HG03196 (cell line): ENCODE data around the gene ARFIP2.
"Not testable (repeated sequence)": the region's sequence is repeated elsewhere in the genome, so short reads cannot be mapped to it uniquely, and the experiment has no call there.

ENCODE experiments used
- ATAC-seq: cut with Tn5 transposase; IDR thresholded peaks from one replicate; pipeline ENCODE4 v1.9.1; 2021; ENCODE audit not compliant: unreplicated experiment

ARFIP2 gene, protein sequence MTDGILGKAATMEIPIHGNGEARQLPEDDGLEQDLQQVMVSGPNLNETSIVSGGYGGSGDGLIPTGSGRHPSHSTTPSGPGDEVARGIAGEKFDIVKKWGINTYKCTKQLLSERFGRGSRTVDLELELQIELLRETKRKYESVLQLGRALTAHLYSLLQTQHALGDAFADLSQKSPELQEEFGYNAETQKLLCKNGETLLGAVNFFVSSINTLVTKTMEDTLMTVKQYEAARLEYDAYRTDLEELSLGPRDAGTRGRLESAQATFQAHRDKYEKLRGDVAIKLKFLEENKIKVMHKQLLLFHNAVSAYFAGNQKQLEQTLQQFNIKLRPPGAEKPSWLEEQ

DNA sequence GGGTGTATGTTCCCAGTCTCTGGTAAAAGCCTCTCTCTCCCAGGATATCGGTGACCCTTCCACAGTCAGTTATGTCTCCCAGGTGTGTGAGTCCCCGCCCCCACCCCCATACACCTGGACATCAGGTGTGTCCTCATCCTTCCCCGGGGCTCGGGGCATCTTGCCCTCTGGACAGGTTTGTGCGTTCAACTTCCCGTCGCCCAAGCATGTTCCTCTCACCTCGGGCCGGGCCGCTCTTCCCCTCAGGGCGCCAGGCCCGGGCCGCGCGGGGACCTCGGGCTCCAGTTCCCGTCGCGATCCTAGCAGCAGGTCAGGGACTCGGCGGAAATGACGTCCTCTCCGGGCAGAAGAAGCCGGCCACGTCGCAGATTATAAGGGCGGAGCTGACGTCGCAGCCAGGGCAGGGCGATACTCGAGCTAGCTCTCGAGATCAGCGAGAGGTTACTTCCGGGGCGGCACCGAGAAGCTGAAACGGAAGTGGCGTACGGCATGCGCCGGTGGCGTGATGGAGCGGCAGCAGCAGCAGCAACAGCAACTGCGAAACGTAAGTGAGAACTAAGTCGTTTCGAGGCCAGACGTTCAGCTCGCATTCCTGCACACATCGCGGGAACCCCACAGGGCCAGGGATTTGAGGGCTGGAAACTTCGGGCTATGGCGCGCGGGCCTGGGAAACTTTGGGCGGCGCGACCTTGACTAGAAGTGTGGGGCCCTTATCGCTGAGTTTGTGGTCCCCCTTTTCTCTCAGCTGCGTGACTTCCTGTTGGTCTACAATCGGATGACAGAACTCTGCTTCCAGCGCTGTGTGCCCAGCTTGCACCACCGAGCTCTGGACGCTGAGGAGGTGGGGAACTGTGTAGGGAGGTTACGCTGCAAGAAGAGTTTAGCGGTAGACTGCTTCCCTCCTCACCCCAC is at the start of gene ARFIP2, which contains the start of gene TIMM10B:
Gene ARFIP2, minus strand, starts transcription at position 320 of the 912 bp plus-strand sequence. CDS start 910 bp downstream, outside the sequence.
Gene TIMM10B, plus strand, starts transcription at position 490 of the 912 bp plus-strand sequence. Its CDS starts 16 bp downstream, at position 506.
- peak; percentile 99 for ATAC-seq

DNA sequence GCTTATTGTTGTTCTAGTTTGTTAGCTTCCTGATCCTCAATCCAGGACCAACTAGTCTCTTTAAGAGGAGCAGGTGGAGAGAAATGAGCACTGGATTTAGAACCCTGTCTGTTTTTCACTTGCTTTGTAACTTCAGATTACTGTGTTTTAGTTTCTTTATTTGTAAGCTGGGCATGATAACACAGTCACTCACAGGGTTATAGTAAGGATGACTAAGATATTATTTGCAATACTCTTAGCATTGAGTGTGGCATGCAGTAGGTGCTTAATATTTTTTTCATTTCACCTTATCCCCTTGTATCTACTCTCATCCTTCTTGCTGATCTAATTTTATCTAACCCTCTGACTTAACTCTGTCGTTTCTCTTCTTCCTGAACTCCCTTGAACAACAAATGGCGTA is 49.7 kb upstream of the ARFIP2 start:
- no peak for ATAC-seq

DNA sequence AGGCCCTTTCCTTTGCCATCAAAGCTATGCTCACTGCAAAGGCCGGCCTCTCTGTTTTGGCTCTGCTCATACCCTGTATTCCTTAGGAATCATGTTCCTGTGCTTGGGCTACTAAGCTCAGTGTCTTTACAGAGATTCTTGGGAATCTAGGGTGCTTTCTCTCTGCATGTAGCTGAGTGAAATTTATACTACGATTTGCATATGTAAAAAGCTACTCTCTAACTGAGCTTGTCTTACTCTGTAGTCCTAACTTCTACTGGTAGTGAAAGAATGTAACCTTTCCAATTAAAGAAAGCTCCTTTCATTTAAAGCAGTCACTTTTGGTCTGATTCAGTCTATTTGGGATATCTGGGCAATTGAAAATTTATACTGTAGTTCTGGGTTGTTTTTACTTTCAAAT is 48.1 kb upstream of the ARFIP2 start:
- ATAC-seq, result no peak

DNA sequence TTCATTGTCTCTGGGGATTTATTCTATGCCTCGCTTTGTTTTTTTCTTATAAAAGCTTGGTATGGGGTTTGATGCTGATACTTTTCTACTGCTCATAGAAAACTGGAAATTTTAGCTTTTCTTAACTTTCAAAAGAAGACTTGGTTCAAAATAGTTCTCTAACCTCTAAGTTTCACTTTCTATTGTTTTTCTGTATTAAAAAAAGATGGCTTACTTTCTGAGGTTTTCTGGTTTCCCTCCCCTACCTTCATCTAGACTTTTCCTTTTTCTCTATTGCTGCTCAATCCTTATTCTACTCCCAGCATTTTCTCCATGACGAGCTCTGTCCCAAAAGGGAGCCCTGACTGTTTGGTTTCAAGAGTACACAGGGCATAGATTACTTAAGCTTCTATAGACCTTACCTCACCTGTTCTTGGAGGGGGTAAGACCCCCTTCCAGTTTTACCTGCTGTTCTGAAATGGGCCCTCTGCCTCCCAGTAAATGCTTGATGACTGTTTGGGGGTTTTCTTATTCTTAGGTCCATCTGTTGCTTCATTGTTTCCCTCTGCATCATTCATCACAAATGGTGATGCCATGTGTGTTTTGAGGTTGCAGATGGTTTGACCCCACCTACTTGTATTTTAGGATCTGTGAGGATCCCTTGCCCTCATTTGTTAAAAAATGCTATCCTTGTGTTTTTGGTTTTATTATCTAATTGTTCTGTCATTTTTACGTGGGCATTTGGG is 45.4 kb upstream of the ARFIP2 start:
- no peak for ATAC-seq

DNA sequence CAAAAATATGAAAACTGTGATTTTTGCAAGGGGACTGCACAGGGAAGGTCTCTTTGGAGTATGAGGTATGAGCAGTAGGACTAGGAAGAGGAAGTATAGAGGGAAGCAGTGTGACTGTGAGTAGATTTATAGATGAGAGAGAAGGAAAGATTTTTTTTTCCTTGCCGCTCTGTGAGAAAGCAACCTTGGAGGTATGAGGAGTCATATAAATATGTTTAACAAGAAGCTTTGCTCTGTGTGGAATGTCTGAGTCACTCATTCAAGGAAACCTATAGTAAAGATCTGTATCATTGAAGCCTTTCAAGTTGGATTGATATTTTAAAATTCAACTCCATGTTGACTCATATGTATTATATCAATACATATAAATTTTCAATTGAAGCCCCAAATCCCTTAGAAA is 42.1 kb upstream of the ARFIP2 start:
- no peak for ATAC-seq

DNA sequence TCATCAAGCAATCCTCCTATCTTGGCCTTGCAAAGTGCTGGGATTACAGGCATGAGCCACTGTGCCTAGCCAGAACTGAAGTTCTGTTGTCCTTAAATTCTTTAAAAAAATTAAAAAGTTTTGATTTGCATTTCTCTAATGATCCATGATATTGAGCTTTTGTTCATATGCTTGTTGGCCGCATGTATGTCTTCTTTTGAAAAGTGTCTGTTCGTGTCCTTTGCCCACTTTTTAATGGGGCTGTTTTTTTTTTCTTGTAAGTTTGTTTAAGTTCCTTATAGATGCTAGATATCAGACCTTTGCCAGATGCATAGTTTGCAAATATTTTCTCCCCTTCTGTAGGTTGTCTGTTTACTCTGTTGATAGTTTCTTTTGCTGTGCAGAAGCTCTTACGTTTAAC is 40.8 kb upstream of the ARFIP2 start:
- not testable (repeated sequence) for ATAC-seq

DNA sequence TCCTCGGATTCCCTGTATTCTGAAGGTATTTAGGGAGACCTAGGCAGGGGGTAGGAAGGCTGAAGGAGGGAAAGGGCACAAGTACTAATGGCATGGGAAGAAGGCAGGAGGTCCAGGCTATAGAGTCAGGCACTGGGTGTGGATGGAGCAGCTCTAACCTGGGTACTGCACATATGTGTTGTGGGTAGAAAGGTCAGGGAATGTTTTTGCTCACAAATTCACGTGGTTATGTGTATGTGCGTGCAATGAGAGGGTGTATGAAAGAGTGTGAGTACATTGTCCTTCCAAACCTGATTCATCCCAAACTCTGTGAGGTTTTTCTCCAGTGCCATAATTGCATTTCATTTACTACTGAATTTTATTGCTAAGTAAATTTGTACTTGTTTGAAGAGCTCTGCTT is 39.1 kb upstream of the ARFIP2 start:
- no peak for ATAC-seq

DNA sequence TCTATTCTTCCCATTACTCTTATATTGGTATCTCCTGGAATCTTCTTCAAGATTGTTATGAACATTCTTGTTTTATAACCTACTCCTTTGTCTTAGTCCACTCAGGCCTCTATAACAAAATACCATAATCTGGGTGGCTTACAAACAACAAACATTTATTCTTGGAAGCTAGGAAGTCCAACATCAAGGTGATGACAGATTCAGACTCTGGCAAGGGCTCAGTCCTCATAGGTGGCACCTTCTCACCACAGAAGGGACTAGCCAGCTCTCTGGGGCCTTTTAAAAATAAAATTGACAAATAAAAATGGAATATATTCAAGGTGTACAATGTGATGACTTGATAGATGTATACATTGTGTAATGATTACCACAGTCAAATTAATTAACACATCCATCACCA is 35.7 kb upstream of the ARFIP2 start:
- ATAC-seq, result no peak

DNA sequence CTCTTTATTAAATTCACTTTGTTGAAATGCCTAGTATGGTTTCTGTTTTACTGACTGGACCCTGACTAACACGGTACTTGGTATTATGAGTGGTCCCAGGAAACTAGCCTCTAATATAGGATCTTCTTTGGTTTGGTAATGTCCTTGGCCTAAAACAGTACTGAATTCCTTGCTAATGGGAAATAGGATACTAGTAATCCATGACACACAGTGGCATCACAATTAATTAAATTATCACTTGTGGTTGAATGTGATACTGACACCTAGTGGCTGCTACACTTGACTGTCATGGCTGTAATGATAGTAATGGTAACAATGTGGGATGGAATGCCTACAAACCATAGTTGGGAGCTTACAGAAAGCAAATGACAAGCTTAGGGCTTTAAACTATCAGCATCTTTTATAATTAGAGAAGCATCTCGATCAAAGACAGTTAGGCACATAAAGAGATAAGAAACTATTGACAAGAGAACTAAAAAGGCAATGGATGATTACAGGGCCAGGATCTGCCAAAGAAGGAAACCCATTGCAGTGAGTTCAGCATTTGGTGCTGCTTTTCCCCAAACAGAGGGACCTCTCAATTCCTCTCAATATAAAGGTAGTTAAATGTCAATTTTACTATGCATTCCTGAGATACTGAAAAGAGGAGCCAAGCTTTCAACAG is 24.6 kb upstream of the ARFIP2 start:
- ATAC-seq, result no peak

DNA sequence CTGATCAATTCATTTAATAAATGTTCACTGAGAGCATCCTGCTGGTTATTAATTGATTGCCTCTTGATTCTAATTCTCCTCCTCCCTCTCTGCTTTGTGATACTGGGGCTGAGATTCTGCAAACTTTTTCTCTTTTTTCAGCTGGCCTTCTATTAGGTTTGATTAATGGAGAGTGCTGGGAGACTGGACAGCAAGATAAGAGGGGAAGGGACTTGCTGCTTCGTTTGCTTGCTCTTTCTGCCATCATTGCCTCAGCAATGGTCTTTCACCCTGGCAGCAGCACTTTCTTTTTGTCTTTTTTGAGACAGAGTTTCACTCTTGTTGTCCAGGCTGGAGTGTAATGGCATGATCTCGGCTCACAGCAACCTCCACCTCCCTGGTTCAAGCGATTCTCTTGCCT is 23.0 kb upstream of the ARFIP2 start:
- no peak for ATAC-seq

DNA sequence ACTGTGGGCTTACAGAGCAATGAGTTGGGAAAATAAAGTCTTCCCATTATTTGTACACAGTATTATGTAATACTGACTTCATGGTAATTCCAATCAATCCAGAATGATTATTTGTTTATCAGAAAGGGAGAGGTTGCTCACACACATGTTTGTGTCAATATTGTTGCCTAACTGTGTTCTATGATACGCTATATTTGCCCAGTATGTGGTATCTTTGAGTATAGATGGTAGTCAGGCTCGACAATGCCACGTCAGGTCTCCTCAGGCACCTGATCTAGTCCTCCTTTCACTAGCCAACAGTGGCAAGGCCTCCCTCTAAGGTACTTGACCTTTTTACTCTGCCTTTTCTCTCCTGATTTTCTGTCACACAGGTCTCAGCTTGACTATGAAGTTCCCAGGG is 21.3 kb upstream of the ARFIP2 start:
- no peak for ATAC-seq

DNA sequence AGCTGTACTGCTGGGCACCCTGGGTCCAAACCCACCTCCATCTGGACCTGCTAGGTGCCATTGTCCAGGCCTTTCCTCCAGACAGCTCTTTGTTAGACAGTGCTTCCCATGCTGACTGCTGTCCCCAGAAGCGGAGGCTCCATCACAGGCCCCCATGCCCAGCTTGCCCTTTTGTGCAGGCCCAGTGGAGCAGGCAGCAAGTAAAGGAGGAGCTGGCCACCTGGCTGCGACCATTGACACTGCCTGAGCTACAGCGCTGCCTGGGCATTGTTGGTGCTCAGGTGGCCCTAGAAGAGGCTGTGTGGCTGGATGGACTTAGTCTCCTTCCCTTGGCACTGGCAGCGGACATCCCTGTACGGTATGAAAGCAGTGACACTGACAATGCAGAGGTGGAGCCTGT is 17.4 kb upstream of the ARFIP2 start:
- ATAC-seq, result no peak

DNA sequence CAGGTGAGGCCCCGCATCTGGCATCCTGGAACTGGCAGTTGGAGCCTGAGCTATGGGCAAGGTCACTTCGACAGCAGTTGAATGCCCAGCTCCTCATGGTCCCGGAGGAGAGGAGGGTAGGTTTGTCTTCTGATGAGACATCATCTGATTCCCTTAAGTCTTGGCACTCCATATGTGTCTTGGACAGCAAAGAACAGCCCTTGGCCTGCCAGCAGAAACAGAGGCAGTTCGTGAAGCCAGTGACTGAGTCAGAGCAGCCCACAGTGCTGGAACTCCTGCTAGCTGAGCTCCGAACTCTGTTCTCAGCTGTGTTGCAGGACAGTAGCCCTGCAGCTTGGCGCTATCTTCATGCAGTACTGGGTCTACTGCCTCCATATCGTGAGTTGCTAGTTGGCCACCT is 17.0 kb upstream of the ARFIP2 start:
- no peak for ATAC-seq

DNA sequence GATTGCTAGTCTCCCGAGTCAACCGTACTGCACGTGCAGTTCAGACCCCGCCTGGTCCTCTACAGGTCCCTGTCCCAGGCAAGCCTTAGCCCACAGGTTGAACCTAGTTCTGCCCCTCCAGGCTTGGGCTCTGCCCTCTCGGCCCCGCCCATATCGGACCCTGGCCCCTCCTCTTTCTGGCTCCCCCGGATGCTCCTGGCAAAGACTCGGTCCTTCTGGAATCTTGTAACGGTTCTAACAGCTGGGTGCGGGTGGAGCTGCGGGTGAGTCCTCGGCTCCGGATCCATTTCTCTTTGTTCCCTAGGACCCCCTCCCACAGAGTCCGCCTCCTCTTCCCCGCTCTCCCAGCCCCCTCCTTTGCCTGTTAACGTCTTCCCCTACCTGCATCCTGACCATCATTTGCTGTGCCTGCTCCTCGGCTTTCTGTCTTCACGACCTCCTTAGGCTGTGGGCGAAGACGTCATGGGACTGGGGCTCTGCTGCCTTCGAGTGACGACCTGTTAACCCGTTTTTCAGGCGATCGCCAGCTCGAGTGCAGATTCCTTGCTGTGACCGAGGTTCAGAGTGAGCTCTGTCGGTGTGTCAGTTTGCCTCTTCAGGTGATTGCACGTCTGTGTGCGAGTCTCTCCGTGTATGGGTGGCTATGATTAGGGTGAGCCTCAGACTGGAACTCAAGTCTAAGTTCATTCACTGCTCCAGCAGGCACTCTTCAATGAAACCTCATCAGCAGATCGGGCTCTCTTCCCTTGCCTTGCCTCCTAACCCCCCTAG is 16.1 kb upstream of the ARFIP2 start, which contains the start of gene DNHD1:
Gene DNHD1, plus strand, starts transcription at position 212 of the 771 bp plus-strand sequence. CDS start 936 bp downstream, outside the sequence.
- ATAC-seq, result no peak

DNA sequence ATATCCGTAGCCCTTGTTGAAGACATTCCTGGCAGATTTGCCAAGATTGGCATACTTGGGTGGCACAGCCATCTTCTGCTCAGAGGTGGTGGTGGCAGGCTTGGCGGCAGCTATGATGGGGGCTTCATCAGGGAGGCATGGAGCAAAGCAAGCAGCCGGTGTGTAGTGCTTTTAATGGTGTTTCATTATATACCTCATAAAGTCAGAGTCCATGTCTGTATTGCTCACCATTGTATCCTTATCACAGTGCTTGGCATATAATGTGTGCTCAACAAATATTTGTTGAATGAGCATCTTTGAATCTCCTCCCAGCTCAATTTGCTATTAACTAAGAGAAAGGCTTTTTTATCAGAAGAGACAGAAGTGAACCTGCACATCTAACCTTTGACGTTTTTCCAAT is 8.2 kb upstream of the ARFIP2 start:
- no peak for ATAC-seq

DNA sequence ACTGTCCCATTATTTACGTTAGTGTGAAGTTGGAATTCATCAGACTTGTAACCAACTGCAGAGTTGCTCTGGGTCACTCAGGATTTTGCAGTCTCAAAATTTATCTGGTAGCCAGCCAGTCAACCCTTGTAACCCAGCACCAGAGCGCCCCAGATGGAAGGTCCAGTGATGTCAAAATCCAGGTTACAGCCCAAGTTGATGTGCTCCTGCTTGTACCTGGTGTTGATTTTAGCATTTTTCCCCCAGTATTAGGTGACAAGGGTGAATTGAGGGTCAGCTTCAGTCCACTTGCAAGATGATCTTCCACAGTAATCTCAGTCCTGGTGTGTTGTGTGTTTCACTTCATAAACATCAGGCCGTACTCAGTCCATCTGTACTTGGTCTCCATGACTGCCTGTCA is 7.7 kb upstream of the ARFIP2 start:
- no peak for ATAC-seq

DNA sequence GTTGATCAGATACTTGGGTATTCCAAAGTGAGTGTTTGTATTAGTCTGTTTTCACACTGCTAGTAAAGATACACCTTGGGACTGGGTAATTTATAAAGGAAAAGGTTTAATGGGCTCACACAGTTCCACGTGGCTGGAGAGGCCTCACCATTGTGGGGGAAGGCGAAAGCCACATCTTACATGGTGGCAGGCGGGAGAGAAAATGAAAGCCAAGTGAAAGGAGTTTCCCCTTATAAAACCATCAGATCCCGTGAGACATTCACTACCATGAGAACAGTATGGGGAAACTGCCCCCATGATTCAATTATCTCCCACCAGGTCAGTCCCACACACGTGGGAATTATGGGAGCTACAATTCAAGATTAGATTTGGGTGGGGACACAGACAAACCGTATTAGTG is 7.2 kb upstream of the ARFIP2 start:
- no peak for ATAC-seq

DNA sequence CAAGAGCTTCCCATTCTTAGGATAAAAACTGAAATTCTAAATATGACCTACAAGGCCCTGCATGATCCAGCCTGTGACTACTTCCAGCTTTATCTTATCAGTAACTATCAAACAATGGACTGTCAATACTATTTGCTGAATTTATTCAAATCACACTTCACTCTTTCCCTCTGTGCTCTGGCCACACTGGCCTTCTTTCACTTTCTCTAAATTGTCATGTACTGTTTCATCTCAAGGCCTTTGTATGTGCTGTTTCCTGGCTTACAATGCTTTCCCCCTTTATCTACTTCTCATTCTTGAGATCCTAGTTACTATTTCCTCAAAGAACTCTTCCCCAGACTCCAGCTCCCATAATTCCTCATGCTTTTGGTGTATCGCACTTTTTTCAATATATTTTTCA is 5.8 kb upstream of the ARFIP2 start:
- ATAC-seq, result no peak

DNA sequence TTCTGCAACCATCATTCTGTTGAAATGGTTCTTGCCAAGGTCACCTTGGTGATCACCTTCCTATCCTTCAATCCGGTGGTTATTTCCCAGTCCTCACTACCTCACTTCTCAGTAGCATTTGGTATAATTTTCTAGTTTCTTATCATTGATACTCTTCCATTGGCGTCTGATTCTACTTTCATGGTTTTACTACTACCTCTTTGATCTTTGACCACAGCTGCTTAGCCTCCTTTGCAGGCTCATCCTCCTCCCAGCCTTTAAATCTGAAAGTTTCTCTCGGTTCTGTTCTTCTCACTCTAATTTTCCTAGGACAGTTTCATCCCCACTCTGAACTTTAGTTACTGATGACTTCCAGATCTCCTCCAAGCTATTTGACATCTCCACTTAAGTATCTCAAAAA is 5.1 kb upstream of the ARFIP2 start:
- ATAC-seq, result no peak

DNA sequence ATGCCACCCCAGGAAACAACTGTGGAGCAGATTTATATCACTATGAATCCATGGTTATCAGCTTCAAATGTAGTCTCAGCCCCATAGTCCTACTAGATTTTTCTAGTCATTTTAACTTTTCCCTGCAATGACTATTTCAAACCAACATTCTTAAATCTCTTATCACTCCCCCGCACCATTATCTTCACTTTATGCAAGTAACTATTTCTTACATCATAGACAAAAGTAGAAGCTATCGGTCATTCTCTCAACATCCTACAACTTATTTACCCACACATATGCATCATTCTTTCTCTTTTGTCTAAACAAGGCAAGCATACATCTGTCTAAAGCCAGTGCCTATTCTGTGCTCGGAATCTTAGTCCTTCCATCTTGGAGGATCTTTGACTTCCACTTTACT is 4.5 kb upstream of the ARFIP2 start:
- ATAC-seq, result no peak
